SK-N-SH treated with all-trans-retinoic acid at 6 μM for 48 hours (cell line): ENCODE results near the gene LTBP3.
A peak's percentile ranks its signal among the peaks of the same experiment; 100 is the strongest.

Source experiments
- ATAC-seq: fragments of 200-7000 bp; cut with Tn5 transposase; 3 replicates; pipeline ENCODE4 v1.9.1; 2020; ENCODE audit warnings: mild to moderate bottlenecking, moderate library complexity
- ARNTL ChIP-seq: fragments of 450-650 bp; formaldehyde crosslinking; IDR thresholded peaks from 2 replicates; pipeline ENCODE4 v1.5.0; 2020; ENCODE audit warnings: low read depth, mild to moderate bottlenecking, moderate library complexity, borderline replicate concordance
- BACH2 ChIP-seq: fragments of 250-450 bp; sonication (Bioruptor Pico); IDR thresholded peaks from 2 replicates; pipeline ENCODE4 v1.9.0; 2021; ENCODE audit warnings: mild to moderate bottlenecking, borderline replicate concordance
- CREB5 ChIP-seq: fragments of 250-450 bp; sonication (Bioruptor Pico); IDR thresholded peaks from 2 replicates; pipeline ENCODE4 v1.5.1; 2020; ENCODE audit warnings: low read depth, mild to moderate bottlenecking, moderate library complexity
- CSDC2 ChIP-seq: fragments of 250-450 bp; sonication (Bioruptor Pico); IDR thresholded peaks from 2 replicates; pipeline ENCODE4 v1.5.0; 2020; ENCODE audit warnings: mild to moderate bottlenecking, moderate library complexity
- CSRNP3 ChIP-seq: fragments of 250-450 bp; sonication (Bioruptor Pico); IDR thresholded peaks from 2 replicates; pipeline ENCODE4 v1.5.1; 2021; ENCODE audit warnings: mild to moderate bottlenecking, moderate library complexity
- ESRRG ChIP-seq: fragments of 250-450 bp; sonication (Bioruptor Pico); IDR thresholded peaks from 2 replicates; pipeline ENCODE4 v1.6.1; 2021; ENCODE audit warnings: mild to moderate bottlenecking
- GLIS3 ChIP-seq: fragments of 250-450 bp; sonication (Bioruptor Pico); IDR thresholded peaks from 2 replicates; pipeline ENCODE4 v1.5.0; 2020; ENCODE audit warnings: mild to moderate bottlenecking, moderate library complexity
- ISL1 ChIP-seq: fragments of 250-450 bp; sonication (Bioruptor Pico); IDR thresholded peaks from 2 replicates; pipeline ENCODE4 v2.1.2; 2022; ENCODE audit warnings: mild to moderate bottlenecking, moderate library complexity
- OSR1 ChIP-seq: fragments of 250-450 bp; sonication (Bioruptor Pico); IDR thresholded peaks from 2 replicates; pipeline ENCODE4 v1.8.0; 2022; ENCODE audit warnings: moderate library complexity, mild to moderate bottlenecking, inconsistent platforms
- PATZ1 ChIP-seq: fragments of 250-450 bp; sonication (Bioruptor Pico); IDR thresholded peaks from 2 replicates; pipeline ENCODE4 v1.8.0; 2020; ENCODE audit warnings: mild to moderate bottlenecking, moderate library complexity, borderline replicate concordance
- POU6F1 ChIP-seq: fragments of 250-450 bp; sonication (Bioruptor Pico); IDR thresholded peaks from 2 replicates; pipeline ENCODE4 v1.8.0; 2021; ENCODE audit warnings: low read depth, mild to moderate bottlenecking, moderate library complexity, borderline replicate concordance
- PPARA ChIP-seq: fragments of 250-450 bp; sonication (Bioruptor Pico); IDR thresholded peaks from 2 replicates; pipeline ENCODE4 v1.5.0; 2020; ENCODE audit warnings: mild to moderate bottlenecking, borderline replicate concordance
- RARB ChIP-seq: fragments of 250-450 bp; sonication (Bioruptor Pico); IDR thresholded peaks from 2 replicates; pipeline ENCODE4 v1.8.0; 2021; ENCODE audit warnings: mild to moderate bottlenecking, moderate library complexity
- SNAI2 ChIP-seq: fragments of 250-450 bp; sonication (Bioruptor Pico); IDR thresholded peaks from 2 replicates; pipeline ENCODE4 v1.5.0; 2020; ENCODE audit warnings: mild to moderate bottlenecking, moderate library complexity
- TCF4 ChIP-seq: fragments of 250-450 bp; sonication (Bioruptor Pico); IDR thresholded peaks from 2 replicates; pipeline ENCODE4 v1.8.0; 2021; ENCODE audit warnings: mild to moderate bottlenecking, moderate library complexity, borderline replicate concordance
- TOX ChIP-seq: fragments of 250-450 bp; sonication (Bioruptor Pico); IDR thresholded peaks from 2 replicates; pipeline ENCODE4 v1.8.0; 2021; ENCODE audit warnings: mild to moderate bottlenecking, moderate library complexity, borderline replicate concordance
- TSHZ2 ChIP-seq: fragments of 250-450 bp; sonication (Bioruptor Pico); IDR thresholded peaks from 2 replicates; pipeline ENCODE4 v1.5.0; 2020; ENCODE audit warnings: mild to moderate bottlenecking, moderate library complexity
- ZC3H10 ChIP-seq: fragments of 250-450 bp; sonication (Bioruptor Pico); IDR thresholded peaks from 2 replicates; pipeline ENCODE4 v1.5.1; 2021; ENCODE audit warnings: mild to moderate bottlenecking, moderate library complexity
- ZFP3 ChIP-seq: fragments of 250-450 bp; sonication (Bioruptor Pico); IDR thresholded peaks from 2 replicates; pipeline ENCODE4 v1.5.0; 2020; ENCODE audit warnings: mild to moderate bottlenecking, moderate library complexity
- ZFP30 ChIP-seq: fragments of 450-650 bp; formaldehyde crosslinking; IDR thresholded peaks from 2 replicates; pipeline ENCODE4 v1.5.0; 2022; ENCODE audit warnings: mild to moderate bottlenecking, moderate library complexity
- ZNF565 ChIP-seq: fragments of 450-650 bp; formaldehyde crosslinking; conservative IDR thresholded peaks from 2 replicates; pipeline ENCODE4 v1.5.0; 2020; ENCODE audit warnings: low read depth, mild to moderate bottlenecking, moderate library complexity
- ZNF70 ChIP-seq: fragments of 450-650 bp; formaldehyde crosslinking; IDR thresholded peaks from 2 replicates; pipeline ENCODE4 v1.5.0; 2020; ENCODE audit warnings: mild to moderate bottlenecking, moderate library complexity
- ZNF8 ChIP-seq: fragments of 450-650 bp; formaldehyde crosslinking; IDR thresholded peaks from 2 replicates; pipeline ENCODE4 v1.5.0; 2020; ENCODE audit warnings: mild to moderate bottlenecking, moderate library complexity

Gene LTBP3

GRCh38 chr11:65572356-65573051, 14.3 kb upstream of the LTBP3 start, which contains the start of gene FAM89B:
Gene FAM89B (plus strand): TSS chr11:65572538. CDS start chr11:65572670, 132 bp downstream.
- TF ChIP-seq GLIS3 (CRISPR knock-in tag), result no peak
- TF ChIP-seq ZFP30 (CRISPR knock-in tag), result no peak
- no peak for TF ChIP-seq ZNF565
- no peak for TF ChIP-seq CSDC2
- no peak for TF ChIP-seq PPARA
- TF ChIP-seq TSHZ2, result no peak
- no peak for TF ChIP-seq CREB5
- TF ChIP-seq ZNF8, result no peak
- TF ChIP-seq ISL1, result no peak
- no peak for TF ChIP-seq POU6F1 (CRISPR knock-in tag)
- no peak for TF ChIP-seq CSRNP3
- no peak for TF ChIP-seq ZFP3
- no peak for TF ChIP-seq TOX
- TF ChIP-seq OSR1 (CRISPR knock-in tag), result no peak
- TF ChIP-seq BACH2 (CRISPR knock-in tag), result no peak
- TF ChIP-seq ESRRG (CRISPR knock-in tag), result no peak
- TF ChIP-seq SNAI2 (CRISPR knock-in tag), result no peak
- no peak for TF ChIP-seq ZC3H10 (CRISPR knock-in tag)
- no peak for TF ChIP-seq TCF4 (CRISPR knock-in tag)
- peak; percentile 13 for ATAC-seq

- ATAC-seq, result no peak
- TF ChIP-seq ARNTL (CRISPR knock-in tag) (no peak), CREB5 (no peak), ZC3H10 (CRISPR knock-in tag) (no peak), OSR1 (CRISPR knock-in tag) (no peak), ZFP30 (CRISPR knock-in tag) (no peak), ISL1 (no peak), ZNF70 (CRISPR knock-in tag) (no peak), SNAI2 (CRISPR knock-in tag) (no peak), ZNF565 (no peak), RARB (no peak), PATZ1 (CRISPR knock-in tag) (no peak), TOX (no peak), TSHZ2 (no peak), CSDC2 (no peak)
These were observed 13.8 kb upstream of the LTBP3 start for GRCh38 chr11:65571940-65572339.
